ENCODE data around the gene SPATC1L.

Gene SPATC1L

DNA sequence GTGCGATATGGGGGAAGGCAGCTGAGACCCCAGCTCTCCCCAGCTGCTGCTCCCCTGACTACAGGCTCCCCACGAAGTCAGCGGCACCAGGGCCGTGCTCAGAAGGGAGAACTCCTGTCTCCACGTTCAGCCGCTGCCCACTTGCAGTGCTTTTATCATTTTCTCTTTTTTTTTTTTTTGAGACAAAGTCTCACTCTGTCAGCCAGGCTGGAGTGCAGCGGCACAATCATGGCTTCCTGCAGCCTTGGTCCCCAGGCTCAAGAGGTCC lies 27.9 kb downstream of the SPATC1L start:
- no peak for TF ChIP-seq POLR2AphosphoS5 (IDR thresholded peaks at IDR 0.05; ENCODE audit: low read depth)
- no peak for TF ChIP-seq CTCF (IDR thresholded peaks at IDR 0.05; ENCODE audit: insufficient read depth, low read length)
- TF ChIP-seq GABPA (IDR thresholded peaks at IDR 0.05; ENCODE audit: low read depth) = no peak
- TF ChIP-seq SPI1 (IDR thresholded peaks at IDR 0.05; ENCODE audit: borderline replicate concordance, low read depth) = no peak
- TF ChIP-seq, protein P1, sequence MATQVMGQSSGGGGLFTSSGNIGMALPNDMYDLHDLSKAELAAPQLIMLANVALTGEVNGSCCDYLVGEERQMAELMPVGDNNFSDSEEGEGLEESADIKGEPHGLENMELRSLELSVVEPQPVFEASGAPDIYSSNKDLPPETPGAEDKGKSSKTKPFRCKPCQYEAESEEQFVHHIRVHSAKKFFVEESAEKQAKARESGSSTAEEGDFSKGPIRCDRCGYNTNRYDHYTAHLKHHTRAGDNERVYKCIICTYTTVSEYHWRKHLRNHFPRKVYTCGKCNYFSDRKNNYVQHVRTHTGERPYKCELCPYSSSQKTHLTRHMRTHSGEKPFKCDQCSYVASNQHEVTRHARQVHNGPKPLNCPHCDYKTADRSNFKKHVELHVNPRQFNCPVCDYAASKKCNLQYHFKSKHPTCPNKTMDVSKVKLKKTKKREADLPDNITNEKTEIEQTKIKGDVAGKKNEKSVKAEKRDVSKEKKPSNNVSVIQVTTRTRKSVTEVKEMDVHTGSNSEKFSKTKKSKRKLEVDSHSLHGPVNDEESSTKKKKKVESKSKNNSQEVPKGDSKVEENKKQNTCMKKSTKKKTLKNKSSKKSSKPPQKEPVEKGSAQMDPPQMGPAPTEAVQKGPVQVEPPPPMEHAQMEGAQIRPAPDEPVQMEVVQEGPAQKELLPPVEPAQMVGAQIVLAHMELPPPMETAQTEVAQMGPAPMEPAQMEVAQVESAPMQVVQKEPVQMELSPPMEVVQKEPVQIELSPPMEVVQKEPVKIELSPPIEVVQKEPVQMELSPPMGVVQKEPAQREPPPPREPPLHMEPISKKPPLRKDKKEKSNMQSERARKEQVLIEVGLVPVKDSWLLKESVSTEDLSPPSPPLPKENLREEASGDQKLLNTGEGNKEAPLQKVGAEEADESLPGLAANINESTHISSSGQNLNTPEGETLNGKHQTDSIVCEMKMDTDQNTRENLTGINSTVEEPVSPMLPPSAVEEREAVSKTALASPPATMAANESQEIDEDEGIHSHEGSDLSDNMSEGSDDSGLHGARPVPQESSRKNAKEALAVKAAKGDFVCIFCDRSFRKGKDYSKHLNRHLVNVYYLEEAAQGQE (IDR thresholded peaks at IDR 0.05; ENCODE audit: insufficient replicate concordance, low read depth) = no peak
- Histone ChIP-seq H3K27me3 (ENCODE audit: insufficient read depth, poor library complexity, severe bottlenecking) (no peaks in the 10 kb centered on the region), H3K27ac (replicated peaks) (no peak overlapping the region), H3K4me3 (replicated peaks; ENCODE audit: insufficient read depth, low read length) (no peak overlapping the region)
- DNase-seq (ENCODE audit: low read depth in 1 of 2, low spot score in 1 of 2) = no peak

GRCh38 chr21:46155514-46156377 lies 28.5 kb downstream of the SPATC1L start, which contains the start of gene FTCD:
Gene FTCD (minus strand): TSS chr21:46155579. CDS start chr21:46155523, 56 bp downstream.
- H3K27me3 ChIP-seq (ENCODE audit: insufficient read depth, poor library complexity, severe bottlenecking) = no peaks in the 10 kb centered on the region
- DNase-seq (ENCODE audit: low read depth in 1 of 2, low spot score in 1 of 2) = no peak
- H3K27ac ChIP-seq (replicated peaks) = no peak within 1 kb of the TSS
- TF ChIP-seq GABPA (IDR thresholded peaks at IDR 0.05; ENCODE audit: low read depth) (no peak), CTCF (IDR thresholded peaks at IDR 0.05; ENCODE audit: insufficient read depth, low read length) (no peak), SPI1 (IDR thresholded peaks at IDR 0.05; ENCODE audit: borderline replicate concordance, low read depth) (no peak), POLR2AphosphoS5 (IDR thresholded peaks at IDR 0.05; ENCODE audit: low read depth) (no peak)
- TF ChIP-seq, protein P1 (IDR thresholded peaks at IDR 0.05; ENCODE audit: insufficient replicate concordance, low read depth) = no peak
- no peak within 1 kb of the TSS for H3K4me3 ChIP-seq (replicated peaks; ENCODE audit: insufficient read depth, low read length)

GRCh38 chr21:46154955-46155513 lies 29.2 kb downstream of the SPATC1L start:
- H3K27ac ChIP-seq (replicated peaks) = no peak overlapping the region
- TF ChIP-seq SPI1 (IDR thresholded peaks at IDR 0.05; ENCODE audit: borderline replicate concordance, low read depth) (no peak), POLR2AphosphoS5 (IDR thresholded peaks at IDR 0.05; ENCODE audit: low read depth) (no peak), CTCF (IDR thresholded peaks at IDR 0.05; ENCODE audit: insufficient read depth, low read length) (no peak), GABPA (IDR thresholded peaks at IDR 0.05; ENCODE audit: low read depth) (no peak)
- TF ChIP-seq, protein P1 (IDR thresholded peaks at IDR 0.05; ENCODE audit: insufficient replicate concordance, low read depth) = no peak
- DNase-seq (ENCODE audit: low read depth in 1 of 2, low spot score in 1 of 2) = no peak
- H3K4me3 ChIP-seq (replicated peaks; ENCODE audit: insufficient read depth, low read length) = no peak overlapping the region
- no peaks in the 10 kb centered on the region for H3K27me3 ChIP-seq (ENCODE audit: insufficient read depth, poor library complexity, severe bottlenecking)
